GM12891 (cell line): ENCODE measurements around the gene CD44.

Experiments used
- POLR2A ChIP-seq: IDR thresholded peaks from 2 replicates; pipeline ENCODE4 v1.6.1; 2011; ENCODE audit warnings: low read depth, low read length, control low read depth
- POLR2AphosphoS5 ChIP-seq: IDR thresholded peaks from 2 replicates; pipeline ENCODE4 v1.6.1; 2011; ENCODE audit warnings: low read depth, low read length, control low read depth

DNA sequence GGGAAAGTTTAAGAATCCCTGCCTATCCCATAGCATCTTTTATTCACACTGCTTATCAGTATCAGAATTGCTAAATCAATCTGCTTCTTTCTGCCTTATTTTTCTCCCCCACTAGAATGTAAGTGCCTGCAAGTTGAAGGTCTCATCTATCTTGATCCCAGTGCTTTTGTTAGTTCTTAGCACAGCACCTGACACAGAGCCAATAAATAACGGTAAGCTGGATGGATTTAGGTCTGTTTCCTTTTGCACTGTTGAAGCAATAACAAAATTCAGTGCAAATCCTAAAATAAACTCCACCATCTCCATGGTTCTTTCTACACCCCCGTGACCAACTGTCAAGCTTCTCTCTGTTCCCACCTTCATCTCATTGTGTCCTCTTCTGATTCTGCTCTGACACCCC, 36.7 kb upstream of the CD44 start:
- TF ChIP-seq POLR2A (no peak), POLR2AphosphoS5 (no peak)
